ENCODE measurements around the gene DNASE1L2. TPM values are rescaled to one million over a fixed set of nuclear protein-coding genes. Genes with fewer than 3 reads are reported as not detected.

DNASE1L2 gene
- total RNA-seq, 1 donor from 2014 or later: 3.2 TPM

GRCh38 chr16:2284001-2284770 is 47.9 kb downstream of the DNASE1L2 start:
- intact Hi-C loops (cut with micrococcal nuclease): no loop called here

- intact Hi-C loops (cut with micrococcal nuclease): no loop called here
Measured at GRCh38 chr16:2284797-2285576, 48.7 kb downstream of the DNASE1L2 start.

GRCh38 chr16:2285731-2286191 is 49.5 kb downstream of the DNASE1L2 start:
- intact Hi-C loops (cut with micrococcal nuclease): no loop called here

DNA sequence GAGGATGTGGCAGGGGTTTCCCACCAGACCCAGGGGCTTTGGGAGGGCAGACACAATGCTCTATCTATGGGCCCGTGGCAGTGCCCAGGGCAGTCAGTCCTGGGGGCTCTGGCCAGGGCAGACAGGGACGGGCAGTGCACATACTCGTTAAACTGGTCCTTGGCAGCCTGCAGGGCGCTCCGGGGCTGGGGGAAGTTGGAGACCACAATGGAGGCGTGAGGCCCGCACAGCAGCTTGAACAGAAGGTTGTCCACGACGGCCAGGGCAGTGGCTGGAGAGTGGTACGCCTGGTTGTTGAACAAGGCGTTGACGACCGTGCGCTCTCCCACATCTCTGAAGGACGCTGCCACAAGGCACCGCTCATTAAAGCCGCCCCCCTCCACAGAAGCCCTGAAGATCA is 50.3 kb downstream of the DNASE1L2 start:
- intact Hi-C loops (cut with micrococcal nuclease): no loop called here

- intact Hi-C loops (cut with micrococcal nuclease): no loop called here
Measured at GRCh38 chr16:2287916-2288547, 51.8 kb downstream of the DNASE1L2 start.

Other genes starting within 250 kb of the DNASE1L2 start
- 20.8 and 23.2 TPM in 2 replicates for gene SYNGR3, start 246.5 kb upstream of the DNASE1L2 start, total RNA-seq
- gene ZNF598, start 226.6 kb upstream of the DNASE1L2 start, total RNA-seq: 71.1 and 73.9 TPM in 2 replicates
- gene NPW, start 216.7 kb upstream of the DNASE1L2 start, total RNA-seq: 0.37 and 1.1 TPM in 2 replicates
- 1.9 and 2.4 TPM in 2 replicates for gene NHERF2, start 209.5 kb upstream of the DNASE1L2 start, total RNA-seq
- gene NTHL1, start 188.6 kb upstream of the DNASE1L2 start, total RNA-seq: 24.2 and 31.1 TPM in 2 replicates
- gene TSC2, start 188.5 kb upstream of the DNASE1L2 start, total RNA-seq: 130 and 131 TPM in 2 replicates
- 77.2 and 78.4 TPM in 2 replicates for gene PKD1, start 100.5 kb upstream of the DNASE1L2 start, total RNA-seq
- gene RAB26, start 87.8 kb upstream of the DNASE1L2 start, total RNA-seq: 0.44 TPM in 1 of 2 replicates, not detected in the other
- 56.7 and 57.3 TPM in 2 replicates for gene TRAF7, start 80.7 kb upstream of the DNASE1L2 start, total RNA-seq
- gene CASKIN1, start 39.8 kb upstream of the DNASE1L2 start, total RNA-seq: 0.05 TPM in 2 replicates
- 36.8 and 38.3 TPM in 2 replicates for gene MLST8, start 31.0 kb upstream of the DNASE1L2 start, total RNA-seq
- 7.6 and 12.5 TPM in 2 replicates for gene BRICD5, start 25.6 kb upstream of the DNASE1L2 start, total RNA-seq
- 22.3 and 24.0 TPM in 2 replicates for gene PGP, start 21.6 kb upstream of the DNASE1L2 start, total RNA-seq
- 30.5 and 33.8 TPM in 2 replicates for gene E4F1, start 12.9 kb upstream of the DNASE1L2 start, total RNA-seq
- 30.1 and 33.4 TPM in 2 replicates for gene ECI1, start 15.1 kb downstream of the DNASE1L2 start, total RNA-seq
- gene RNPS1, start 31.7 kb downstream of the DNASE1L2 start, total RNA-seq: 260 and 261 TPM in 2 replicates
- 7.3 and 7.9 TPM in 2 replicates for gene ABCA3, start 104.3 kb downstream of the DNASE1L2 start, total RNA-seq
- 56.3 and 58.8 TPM in 2 replicates for gene CCNF, start 193.0 kb downstream of the DNASE1L2 start, total RNA-seq
- 19.0 and 19.6 TPM in 2 replicates for gene TEDC2, start 223.7 kb downstream of the DNASE1L2 start, total RNA-seq
- not detected in 2 replicates for gene NTN3, start 234.9 kb downstream of the DNASE1L2 start, total RNA-seq
- 10.1 and 11.3 TPM in 2 replicates for gene TBC1D24, start 238.7 kb downstream of the DNASE1L2 start, total RNA-seq